ENCODE data around the gene PTPN1. TPM values are rescaled to one million over a fixed set of nuclear protein-coding genes. Genes with fewer than 3 reads are reported as not detected.

PTPN1 gene
- total and polyA plus RNA-seq, 2 of the 13 experiments (the other 11 are each of a cell fraction or from before 2014, with no cell fraction given) = 17.7 to 37.2 TPM

- no peak; the same call in 1 of the 2 replicates for TF ChIP-seq MYPOP (CRISPR knock-in tag; IDR thresholded peaks at IDR 0.05)
- TF ChIP-seq HOMEZ (CRISPR knock-in tag; IDR thresholded peaks at IDR 0.05; ENCODE audit: low read depth) = 0 out of 2 replicates have a peak, but pooled peaks have one; percentile 28
- no peak for TF ChIP-seq ZNF18 (CRISPR knock-in tag; IDR thresholded peaks at IDR 0.05; ENCODE audit: insufficient replicate concordance)
- TF ChIP-seq ZNF44 (CRISPR knock-in tag; IDR thresholded peaks at IDR 0.05) = peak; percentile 82; the same call in 1 of the 2 replicates
- TF ChIP-seq ZNF362 (CRISPR knock-in tag; IDR thresholded peaks at IDR 0.05; ENCODE audit: borderline replicate concordance) = peak; percentile 63; the same call in 1 of the 2 replicates
- no peak for TF ChIP-seq GABPA (IDR thresholded peaks at IDR 0.05; ENCODE audit: low read depth, low read length)
- TF ChIP-seq GABPA (CRISPR knock-in tag; IDR thresholded peaks at IDR 0.05; ENCODE audit: low read depth) = no peak; the same call in 1 of the 2 replicates
- TF ChIP-seq SNAPC5 (CRISPR knock-in tag; IDR thresholded peaks at IDR 0.05; ENCODE audit: borderline replicate concordance) = no peak
- TF ChIP-seq THAP8 (CRISPR knock-in tag; IDR thresholded peaks at IDR 0.05; ENCODE audit: borderline replicate concordance) = no peak
- peak; percentile 65; the same call in 1 of the 2 replicates for TF ChIP-seq ZNF576 (CRISPR knock-in tag; IDR thresholded peaks at IDR 0.05)
- TF ChIP-seq SRSF4 (IDR thresholded peaks at IDR 0.05; ENCODE audit: low read depth, low read length, poor library complexity, severe bottlenecking) = no peak
- TF ChIP-seq U2AF2 (IDR thresholded peaks at IDR 0.05; ENCODE audit: low read depth, low read length) = no peak
- no peak; the same call in 1 of the 2 replicates for TF ChIP-seq ZFP62 (CRISPR knock-in tag; IDR thresholded peaks at IDR 0.05)
- 0 out of 2 replicates have a peak, but pooled peaks have one; percentile 82 for TF ChIP-seq ZNF180 (CRISPR knock-in tag; IDR thresholded peaks at IDR 0.05; ENCODE audit: borderline replicate concordance, low read depth)
- 0 out of 2 replicates have a peak, but pooled peaks have one; percentile 29 for TF ChIP-seq CSRNP1 (CRISPR knock-in tag; IDR thresholded peaks at IDR 0.05)
Observed at GRCh38 chr20:50478162-50478990, 31.8 kb upstream of the PTPN1 start (continued).
